GM12872 (cell line): Measurements from ENCODE around the gene UNC119.

Source experiments
- CTCF ChIP-seq: IDR thresholded peaks from 3 replicates; pipeline ENCODE4 v1.5.1; 2011; ENCODE audit warnings: low read depth, mild to moderate bottlenecking, low read length, moderate library complexity; ENCODE audit not compliant: insufficient read depth

The UNC119 gene

DNA sequence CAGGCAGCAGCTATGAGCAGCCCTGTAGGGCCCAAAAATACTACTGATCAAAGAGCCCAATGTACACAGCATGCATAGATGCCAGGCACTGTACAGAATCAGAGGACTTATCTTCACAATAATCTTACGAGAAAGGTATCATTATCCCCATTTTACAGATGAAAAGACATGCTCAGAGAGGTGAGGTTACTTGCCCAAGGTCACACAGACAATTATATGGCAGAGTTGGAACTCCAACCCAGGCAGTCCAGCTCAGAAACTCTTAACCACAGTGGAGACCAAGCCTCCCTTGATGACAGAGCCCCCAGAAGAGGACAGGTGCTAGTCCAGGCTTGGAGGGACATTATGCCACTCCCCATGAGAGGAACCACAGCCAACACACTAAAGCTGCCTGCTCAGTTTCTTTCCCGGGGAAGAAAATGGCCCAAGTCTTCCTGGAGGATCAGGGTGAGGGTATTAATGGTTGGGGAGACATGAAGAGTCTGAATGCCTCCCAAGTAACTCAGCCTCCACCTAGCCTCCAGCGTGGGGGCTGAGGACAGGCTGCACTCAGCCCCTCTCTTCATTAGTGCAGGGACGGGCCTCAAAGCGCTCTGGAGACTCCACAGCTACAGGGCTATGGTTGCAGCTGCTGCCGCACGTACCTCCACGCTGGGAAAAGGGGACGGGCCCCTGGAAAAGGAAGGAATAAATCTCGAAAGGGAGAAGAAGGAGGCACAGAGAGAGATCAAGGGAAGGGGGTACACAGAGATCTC lies 826 bp downstream of the UNC119 start:
- TF ChIP-seq CTCF: no peak

- TF ChIP-seq CTCF: no peak
Observed at GRCh38 chr17:28550858-28551257, 1.6 kb downstream of the UNC119 start.

- TF ChIP-seq CTCF: peak; percentile 38; the same call in 2 of the 3 replicates
Observed at GRCh38 chr17:28549236-28550132, 2.9 kb downstream of the UNC119 start.

DNA sequence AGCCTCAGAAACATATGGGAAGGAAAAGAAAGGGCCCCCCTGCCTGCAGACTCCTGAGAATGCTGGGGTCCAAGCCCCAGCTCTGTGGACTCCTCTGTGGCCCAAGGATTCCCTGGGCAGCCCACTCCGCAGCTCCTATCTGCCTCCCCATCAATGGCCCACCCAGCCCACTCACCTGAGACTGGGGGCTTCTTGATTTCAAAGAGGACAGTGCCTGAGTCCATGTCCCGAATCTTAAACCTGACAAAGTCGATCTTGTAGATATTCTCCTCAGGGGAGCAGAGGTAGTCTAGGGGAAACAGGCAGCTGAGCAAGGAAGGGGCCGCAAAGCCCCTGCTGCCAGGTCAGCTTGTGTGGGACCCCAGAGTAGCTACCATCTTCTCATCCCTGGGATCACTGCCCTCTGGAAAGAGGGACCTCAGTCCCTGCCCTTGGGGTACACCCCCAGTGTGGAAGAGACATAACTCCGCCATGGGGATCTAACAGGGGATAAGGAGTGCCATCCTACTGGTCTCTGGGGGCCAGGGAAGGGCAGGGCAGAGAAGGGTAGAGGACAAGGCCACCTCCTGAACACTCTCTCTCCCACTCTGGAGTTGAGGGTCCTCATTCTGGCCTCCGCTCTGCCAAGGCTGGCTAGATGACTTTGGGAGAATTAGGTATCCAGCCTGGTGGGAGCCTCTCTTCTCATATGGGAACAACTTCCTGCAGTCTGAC lies 3.9 kb downstream of the UNC119 start:
- no peak for TF ChIP-seq CTCF

DNA sequence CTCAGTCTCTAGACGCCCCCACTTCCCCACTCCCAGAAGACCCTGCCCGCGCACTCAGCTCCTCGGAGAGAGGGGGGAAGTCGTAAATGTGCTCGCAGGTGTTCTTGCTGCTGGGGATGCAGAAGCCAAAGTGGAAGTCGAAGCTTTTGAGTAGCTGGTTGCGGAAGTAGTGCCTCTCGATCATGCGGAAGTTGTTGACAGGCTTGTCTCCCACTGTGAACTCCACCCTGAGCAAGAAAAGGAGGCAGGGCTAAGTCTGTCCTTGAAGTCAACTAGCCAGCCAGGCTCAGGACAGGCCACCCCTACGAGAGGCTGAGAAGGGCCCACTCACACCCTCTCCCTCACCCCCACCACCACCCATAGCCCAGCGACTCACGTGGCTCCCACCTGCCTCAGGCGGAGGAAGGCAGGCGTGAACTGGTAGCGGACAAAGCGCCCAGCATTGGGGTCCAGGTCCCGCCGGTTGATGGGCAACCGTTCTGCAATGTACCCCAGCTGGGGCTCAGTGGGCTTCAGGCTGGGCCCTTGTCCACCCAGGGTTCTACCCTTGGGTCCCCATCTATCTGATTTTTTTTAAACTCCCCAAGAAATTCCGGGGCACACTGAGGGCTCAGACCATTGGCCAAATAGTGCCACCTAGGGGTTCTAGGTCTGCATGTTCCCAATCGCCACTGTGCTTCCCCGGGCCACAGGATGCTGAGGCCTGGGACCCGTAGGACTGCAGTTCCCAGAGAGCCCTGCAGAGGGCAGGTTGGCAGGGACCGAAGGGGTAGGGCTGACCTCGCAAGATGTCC lies 4.6 kb downstream of the UNC119 start:
- peak; percentile 98 for TF ChIP-seq CTCF

DNA sequence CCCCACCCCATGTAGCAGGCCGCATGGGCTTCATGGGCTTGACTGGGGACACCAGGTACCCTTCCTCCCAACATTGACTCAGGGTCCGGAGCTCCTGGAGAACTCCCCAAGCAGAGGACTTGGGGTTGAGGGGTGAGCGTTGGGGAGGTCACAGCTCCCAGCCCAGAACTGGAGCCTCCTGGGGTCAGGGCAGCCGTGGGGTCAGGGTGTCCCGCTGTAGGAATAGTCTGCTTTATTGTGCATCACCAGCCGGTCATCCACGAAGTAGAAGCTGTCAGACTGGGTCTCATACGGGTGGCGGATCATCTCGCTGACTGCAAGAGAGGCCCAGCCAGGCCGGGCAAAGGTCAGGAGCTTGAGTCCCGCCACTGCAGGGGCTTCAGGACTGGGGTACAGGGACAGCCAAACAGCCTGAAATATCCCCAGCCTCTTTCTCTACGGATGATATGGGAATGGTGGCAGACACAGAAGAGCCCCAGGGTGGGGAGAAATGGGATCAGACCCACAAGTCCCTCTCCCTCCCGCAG lies 5.3 kb downstream of the UNC119 start:
- no peak for TF ChIP-seq CTCF
